Prostate gland (tissue), 2 donors: ENCODE results near the gene KLHL5. TPM values are rescaled to one million over a fixed set of nuclear protein-coding genes. Genes with fewer than 3 reads are reported as not detected.

Experiments
- DNase-seq: peaks from one replicate; pipeline ENCODE4 v3.0.0-alpha.2; 2019; ENCODE audit warnings: low spot score
- H3K27ac ChIP-seq, 2 donors: fragments of 200-600 bp; sonication (generic); 2 replicates each; pipeline ENCODE4 v1.5.1; 2017 to 2019
- H3K27me3 ChIP-seq: fragments of 200-600 bp; sonication (generic); replicated peaks from 2 replicates; pipeline ENCODE4 v1.5.1; 2019; ENCODE audit not compliant: insufficient read depth
- H3K36me3 ChIP-seq, 2 donors: fragments of 200-600 bp; sonication (generic); 1 replicate in 1 of 2; 2 replicates in 1 of 2; pipeline versions ENCODE4 v1.5.1 to v1.8.1; 2017 to 2019
- H3K4me1 ChIP-seq: fragments of 200-600 bp; sonication (generic); replicated peaks from 2 replicates; pipeline ENCODE4 v1.5.1; 2019
- H3K4me3 ChIP-seq, 2 donors: fragments of 200-600 bp; sonication (generic); 2 replicates each; pipeline ENCODE4 v1.5.1; 2017 to 2019
- H3K9me3 ChIP-seq: fragments of 200-600 bp; sonication (generic); 2 replicates; pipeline ENCODE4 v1.5.1; 2017
- POLR2A ChIP-seq: fragments of 450-650 bp; IDR thresholded peaks from one replicate; pipeline ENCODE4 v1.6.1; 2016; ENCODE audit warnings: antibody characterized with exemption, mild to moderate bottlenecking
- POLR2AphosphoS5 ChIP-seq: sonication (generic); formaldehyde crosslinking; IDR thresholded peaks from one replicate; pipeline ENCODE4 v1.6.1; 2017; ENCODE audit warnings: antibody characterized with exemption
- WGBS: methylation state at CpG from one replicate; pipeline ENCODE4 v1.1.5; 2018; 5-methylcytosine and 5-hydroxymethylcytosine counted together
- intact Hi-C: fragments of 100-400 bp; cut with DNase I; formaldehyde crosslinking; loops from one replicate; pipeline ENCODE4 v1.14.2; 2022
- total RNA-seq, 2 donors: library from RNA; depleted of rRNA; stranded (reverse); fragments of >200 nt; gene quantifications; one replicate each; pipeline ENCODE4 v1.1.0, GENCODE V29; 2016
- TF ChIP-seq, protein P1 (sequence below), 4 experiments: fragments of 200-600 bp in 2 of 4; fragments of 450-650 bp in 2 of 4; sonication (generic) in 2 of 4; IDR thresholded peaks; 1 replicate in 3 of 4; 2 replicates in 1 of 4; pipeline ENCODE4 v1.5.1; 2016 to 2019; ENCODE audit warnings: antibody characterized with exemption in 4 of 4, mild to moderate bottlenecking in 2 of 4, moderate library complexity in 2 of 4

Gene KLHL5
- total RNA-seq, 2 donors from 2014 or later: 19.8 to 26.1 TPM

DNA sequence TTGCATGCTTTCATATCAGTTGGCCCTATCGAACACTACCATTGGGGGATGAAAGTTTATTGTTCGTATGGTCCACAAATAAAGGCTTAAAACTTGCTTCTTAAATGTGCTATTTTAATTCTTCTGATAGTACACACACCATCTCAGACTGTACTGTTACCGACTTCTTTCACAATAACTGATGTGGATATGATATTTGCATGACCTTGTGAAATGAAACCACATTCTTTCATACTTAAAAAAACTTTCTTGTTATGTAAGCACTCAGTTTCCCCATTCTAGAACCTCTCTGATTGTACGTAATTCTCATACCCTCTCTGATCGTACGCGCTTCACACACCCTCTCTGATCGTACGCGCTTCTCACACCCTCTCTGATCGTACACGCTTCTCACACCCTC is 108.3 kb downstream of the KLHL5 start:
- no peaks in the 10 kb centered on the region for H3K27me3 ChIP-seq
- DNase-seq: no peak
- H3K27ac ChIP-seq: no peak overlapping the region
- no peak overlapping the region for H3K4me3 ChIP-seq
- H3K9me3 ChIP-seq: no peaks in the 10 kb centered on the region
- intact Hi-C loops: no loop called here
- no peaks in the 10 kb centered on the region for H3K4me1 ChIP-seq
- no peak for TF ChIP-seq POLR2AphosphoS5
- no peak for TF ChIP-seq POLR2A
- TF ChIP-seq, protein P1, sequence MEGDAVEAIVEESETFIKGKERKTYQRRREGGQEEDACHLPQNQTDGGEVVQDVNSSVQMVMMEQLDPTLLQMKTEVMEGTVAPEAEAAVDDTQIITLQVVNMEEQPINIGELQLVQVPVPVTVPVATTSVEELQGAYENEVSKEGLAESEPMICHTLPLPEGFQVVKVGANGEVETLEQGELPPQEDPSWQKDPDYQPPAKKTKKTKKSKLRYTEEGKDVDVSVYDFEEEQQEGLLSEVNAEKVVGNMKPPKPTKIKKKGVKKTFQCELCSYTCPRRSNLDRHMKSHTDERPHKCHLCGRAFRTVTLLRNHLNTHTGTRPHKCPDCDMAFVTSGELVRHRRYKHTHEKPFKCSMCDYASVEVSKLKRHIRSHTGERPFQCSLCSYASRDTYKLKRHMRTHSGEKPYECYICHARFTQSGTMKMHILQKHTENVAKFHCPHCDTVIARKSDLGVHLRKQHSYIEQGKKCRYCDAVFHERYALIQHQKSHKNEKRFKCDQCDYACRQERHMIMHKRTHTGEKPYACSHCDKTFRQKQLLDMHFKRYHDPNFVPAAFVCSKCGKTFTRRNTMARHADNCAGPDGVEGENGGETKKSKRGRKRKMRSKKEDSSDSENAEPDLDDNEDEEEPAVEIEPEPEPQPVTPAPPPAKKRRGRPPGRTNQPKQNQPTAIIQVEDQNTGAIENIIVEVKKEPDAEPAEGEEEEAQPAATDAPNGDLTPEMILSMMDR (IDR thresholded peaks at IDR 0.05): no peak
- 94% methylated on average over 12 of the region's 12 CpGs for WGBS
- no peaks in the 10 kb centered on the region for H3K36me3 ChIP-seq

Other genes starting within 250 kb of the KLHL5 start
- 1 to 10 TPM; 1.0 to 1.5 TPM for gene TLR6, start 205.4 kb upstream of the KLHL5 start, total RNA-seq
- gene FAM114A1, start 194.4 kb upstream of the KLHL5 start, total RNA-seq: 100 to 1,000 TPM; 117 to 118 TPM
- gene TMEM156, start 29.8 kb upstream of the KLHL5 start, total RNA-seq: under 1 TPM; 0.27 to 0.51 TPM
- gene WDR19, start 120.3 kb downstream of the KLHL5 start, total RNA-seq: 10 to 100 TPM; 27.3 to 42.5 TPM